ENCODE measurements around the gene HOMER2. TPM values are rescaled to one million over a fixed set of nuclear protein-coding genes. Genes with fewer than 3 reads are reported as not detected.
A peak's percentile ranks its signal among the peaks of the same experiment; 100 is the strongest.

HOMER2 gene
- total and polyA plus RNA-seq, 2 of the 13 experiments (the other 11 are each of a cell fraction or from before 2014, with no cell fraction given): 12.9 to 14.1 TPM

DNA sequence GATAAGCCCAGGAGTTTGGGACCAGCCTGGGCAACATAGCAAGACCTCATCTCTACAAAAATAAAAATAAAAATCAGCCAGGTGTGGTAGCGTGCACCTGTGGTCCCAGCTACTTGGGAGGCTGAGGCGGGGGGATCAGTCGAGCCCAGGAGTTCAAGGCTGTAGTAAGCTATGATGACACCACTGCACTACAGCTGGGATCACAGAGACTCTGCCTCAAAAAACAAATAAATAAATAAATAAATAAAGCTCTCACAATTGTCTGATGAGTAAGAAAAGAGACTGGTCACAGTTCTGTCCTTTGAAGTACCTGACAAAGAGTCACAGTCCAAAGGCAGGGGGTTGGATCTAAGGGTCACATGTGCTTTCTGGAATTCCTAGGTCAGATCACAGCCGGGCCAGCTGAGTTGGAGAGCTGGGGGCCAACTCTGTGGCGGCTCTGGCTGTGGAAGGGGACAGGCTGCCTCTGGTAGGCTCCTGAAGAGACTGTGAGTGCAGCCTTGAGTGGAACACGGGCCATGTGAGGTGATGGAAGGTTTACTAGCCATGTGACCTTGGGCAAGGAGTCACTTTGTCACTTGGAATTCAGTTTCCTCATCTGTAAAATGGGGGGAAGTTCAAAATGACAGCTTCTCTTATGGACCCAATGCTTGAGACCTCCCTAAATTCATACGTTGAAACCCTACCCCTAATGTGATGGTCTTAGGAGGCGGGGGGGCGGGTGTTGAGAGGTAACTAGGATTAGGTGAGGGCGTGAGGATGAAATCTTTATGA lies 95.9 kb downstream of the HOMER2 start (continued):
- TF ChIP-seq, protein P1, sequence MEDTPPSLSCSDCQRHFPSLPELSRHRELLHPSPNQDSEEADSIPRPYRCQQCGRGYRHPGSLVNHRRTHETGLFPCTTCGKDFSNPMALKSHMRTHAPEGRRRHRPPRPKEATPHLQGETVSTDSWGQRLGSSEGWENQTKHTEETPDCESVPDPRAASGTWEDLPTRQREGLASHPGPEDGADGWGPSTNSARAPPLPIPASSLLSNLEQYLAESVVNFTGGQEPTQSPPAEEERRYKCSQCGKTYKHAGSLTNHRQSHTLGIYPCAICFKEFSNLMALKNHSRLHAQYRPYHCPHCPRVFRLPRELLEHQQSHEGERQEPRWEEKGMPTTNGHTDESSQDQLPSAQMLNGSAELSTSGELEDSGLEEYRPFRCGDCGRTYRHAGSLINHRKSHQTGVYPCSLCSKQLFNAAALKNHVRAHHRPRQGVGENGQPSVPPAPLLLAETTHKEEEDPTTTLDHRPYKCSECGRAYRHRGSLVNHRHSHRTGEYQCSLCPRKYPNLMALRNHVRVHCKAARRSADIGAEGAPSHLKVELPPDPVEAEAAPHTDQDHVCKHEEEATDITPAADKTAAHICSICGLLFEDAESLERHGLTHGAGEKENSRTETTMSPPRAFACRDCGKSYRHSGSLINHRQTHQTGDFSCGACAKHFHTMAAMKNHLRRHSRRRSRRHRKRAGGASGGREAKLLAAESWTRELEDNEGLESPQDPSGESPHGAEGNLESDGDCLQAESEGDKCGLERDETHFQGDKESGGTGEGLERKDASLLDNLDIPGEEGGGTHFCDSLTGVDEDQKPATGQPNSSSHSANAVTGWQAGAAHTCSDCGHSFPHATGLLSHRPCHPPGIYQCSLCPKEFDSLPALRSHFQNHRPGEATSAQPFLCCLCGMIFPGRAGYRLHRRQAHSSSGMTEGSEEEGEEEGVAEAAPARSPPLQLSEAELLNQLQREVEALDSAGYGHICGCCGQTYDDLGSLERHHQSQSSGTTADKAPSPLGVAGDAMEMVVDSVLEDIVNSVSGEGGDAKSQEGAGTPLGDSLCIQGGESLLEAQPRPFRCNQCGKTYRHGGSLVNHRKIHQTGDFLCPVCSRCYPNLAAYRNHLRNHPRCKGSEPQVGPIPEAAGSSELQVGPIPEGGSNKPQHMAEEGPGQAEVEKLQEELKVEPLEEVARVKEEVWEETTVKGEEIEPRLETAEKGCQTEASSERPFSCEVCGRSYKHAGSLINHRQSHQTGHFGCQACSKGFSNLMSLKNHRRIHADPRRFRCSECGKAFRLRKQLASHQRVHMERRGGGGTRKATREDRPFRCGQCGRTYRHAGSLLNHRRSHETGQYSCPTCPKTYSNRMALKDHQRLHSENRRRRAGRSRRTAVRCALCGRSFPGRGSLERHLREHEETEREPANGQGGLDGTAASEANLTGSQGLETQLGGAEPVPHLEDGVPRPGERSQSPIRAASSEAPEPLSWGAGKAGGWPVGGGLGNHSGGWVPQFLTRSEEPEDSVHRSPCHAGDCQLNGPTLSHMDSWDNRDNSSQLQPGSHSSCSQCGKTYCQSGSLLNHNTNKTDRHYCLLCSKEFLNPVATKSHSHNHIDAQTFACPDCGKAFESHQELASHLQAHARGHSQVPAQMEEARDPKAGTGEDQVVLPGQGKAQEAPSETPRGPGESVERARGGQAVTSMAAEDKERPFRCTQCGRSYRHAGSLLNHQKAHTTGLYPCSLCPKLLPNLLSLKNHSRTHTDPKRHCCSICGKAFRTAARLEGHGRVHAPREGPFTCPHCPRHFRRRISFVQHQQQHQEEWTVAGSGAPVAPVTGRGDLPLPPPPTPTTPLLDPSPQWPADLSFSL (CRISPR knock-in tag; IDR thresholded peaks at IDR 0.05): no peak
- TF ChIP-seq GTF3A (CRISPR knock-in tag; conservative IDR thresholded peaks at IDR 0.05): no peak
- TF ChIP-seq, protein P2, sequence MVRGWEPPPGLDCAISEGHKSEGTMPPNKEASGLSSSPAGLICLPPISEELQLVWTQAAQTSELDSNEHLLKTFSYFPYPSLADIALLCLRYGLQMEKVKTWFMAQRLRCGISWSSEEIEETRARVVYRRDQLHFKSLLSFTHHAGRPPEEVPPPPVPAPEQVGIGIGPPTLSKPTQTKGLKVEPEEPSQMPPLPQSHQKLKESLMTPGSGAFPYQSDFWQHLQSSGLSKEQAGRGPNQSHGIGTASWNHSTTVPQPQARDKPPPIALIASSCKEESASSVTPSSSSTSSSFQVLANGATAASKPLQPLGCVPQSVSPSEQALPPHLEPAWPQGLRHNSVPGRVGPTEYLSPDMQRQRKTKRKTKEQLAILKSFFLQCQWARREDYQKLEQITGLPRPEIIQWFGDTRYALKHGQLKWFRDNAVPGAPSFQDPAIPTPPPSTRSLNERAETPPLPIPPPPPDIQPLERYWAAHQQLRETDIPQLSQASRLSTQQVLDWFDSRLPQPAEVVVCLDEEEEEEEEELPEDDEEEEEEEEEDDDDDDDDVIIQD (CRISPR knock-in tag; IDR thresholded peaks at IDR 0.05; ENCODE audit: low read depth): 0 out of 2 replicates have a peak, but pooled peaks have one; percentile 36
- TF ChIP-seq, protein P3, sequence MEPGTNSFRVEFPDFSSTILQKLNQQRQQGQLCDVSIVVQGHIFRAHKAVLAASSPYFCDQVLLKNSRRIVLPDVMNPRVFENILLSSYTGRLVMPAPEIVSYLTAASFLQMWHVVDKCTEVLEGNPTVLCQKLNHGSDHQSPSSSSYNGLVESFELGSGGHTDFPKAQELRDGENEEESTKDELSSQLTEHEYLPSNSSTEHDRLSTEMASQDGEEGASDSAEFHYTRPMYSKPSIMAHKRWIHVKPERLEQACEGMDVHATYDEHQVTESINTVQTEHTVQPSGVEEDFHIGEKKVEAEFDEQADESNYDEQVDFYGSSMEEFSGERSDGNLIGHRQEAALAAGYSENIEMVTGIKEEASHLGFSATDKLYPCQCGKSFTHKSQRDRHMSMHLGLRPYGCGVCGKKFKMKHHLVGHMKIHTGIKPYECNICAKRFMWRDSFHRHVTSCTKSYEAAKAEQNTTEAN (CRISPR knock-in tag; conservative IDR thresholded peaks at IDR 0.05): 0 out of 2 replicates have a peak, but pooled peaks have one; percentile 16
- TF ChIP-seq, protein P4, sequence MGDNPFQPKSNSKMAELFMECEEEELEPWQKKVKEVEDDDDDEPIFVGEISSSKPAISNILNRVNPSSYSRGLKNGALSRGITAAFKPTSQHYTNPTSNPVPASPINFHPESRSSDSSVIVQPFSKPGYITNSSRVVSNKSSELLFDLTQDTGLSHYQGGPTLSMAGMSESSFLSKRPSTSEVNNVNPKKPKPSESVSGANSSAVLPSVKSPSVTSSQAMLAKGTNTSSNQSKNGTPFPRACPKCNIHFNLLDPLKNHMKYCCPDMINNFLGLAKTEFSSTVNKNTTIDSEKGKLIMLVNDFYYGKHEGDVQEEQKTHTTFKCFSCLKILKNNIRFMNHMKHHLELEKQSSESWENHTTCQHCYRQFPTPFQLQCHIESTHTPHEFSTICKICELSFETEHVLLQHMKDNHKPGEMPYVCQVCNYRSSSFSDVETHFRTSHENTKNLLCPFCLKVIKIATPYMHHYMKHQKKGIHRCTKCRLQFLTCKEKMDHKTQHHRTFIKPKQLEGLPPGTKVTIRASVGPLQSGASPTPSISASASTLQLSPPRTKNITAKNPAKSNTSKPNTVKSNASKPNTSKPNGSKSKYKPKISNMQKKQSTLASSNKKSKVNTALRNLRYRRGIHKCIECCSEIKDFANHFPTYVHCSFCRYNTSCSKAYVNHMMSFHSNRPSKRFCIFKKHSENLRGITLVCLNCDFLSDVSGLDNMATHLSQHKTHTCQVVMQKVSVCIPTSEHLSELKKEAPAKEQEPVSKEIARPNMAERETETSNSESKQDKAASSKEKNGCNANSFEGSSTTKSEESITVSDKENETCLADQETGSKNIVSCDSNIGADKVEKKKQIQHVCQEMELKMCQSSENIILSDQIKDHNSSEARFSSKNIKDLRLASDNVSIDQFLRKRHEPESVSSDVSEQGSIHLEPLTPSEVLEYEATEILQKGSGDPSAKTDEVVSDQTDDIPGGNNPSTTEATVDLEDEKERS (CRISPR knock-in tag; IDR thresholded peaks at IDR 0.05): 0 out of 2 replicates have a peak, but pooled peaks have one; percentile 27
- TF ChIP-seq ZSCAN21 (CRISPR knock-in tag; IDR thresholded peaks at IDR 0.05; ENCODE audit: borderline replicate concordance): no peak
- TF ChIP-seq, protein P5, sequence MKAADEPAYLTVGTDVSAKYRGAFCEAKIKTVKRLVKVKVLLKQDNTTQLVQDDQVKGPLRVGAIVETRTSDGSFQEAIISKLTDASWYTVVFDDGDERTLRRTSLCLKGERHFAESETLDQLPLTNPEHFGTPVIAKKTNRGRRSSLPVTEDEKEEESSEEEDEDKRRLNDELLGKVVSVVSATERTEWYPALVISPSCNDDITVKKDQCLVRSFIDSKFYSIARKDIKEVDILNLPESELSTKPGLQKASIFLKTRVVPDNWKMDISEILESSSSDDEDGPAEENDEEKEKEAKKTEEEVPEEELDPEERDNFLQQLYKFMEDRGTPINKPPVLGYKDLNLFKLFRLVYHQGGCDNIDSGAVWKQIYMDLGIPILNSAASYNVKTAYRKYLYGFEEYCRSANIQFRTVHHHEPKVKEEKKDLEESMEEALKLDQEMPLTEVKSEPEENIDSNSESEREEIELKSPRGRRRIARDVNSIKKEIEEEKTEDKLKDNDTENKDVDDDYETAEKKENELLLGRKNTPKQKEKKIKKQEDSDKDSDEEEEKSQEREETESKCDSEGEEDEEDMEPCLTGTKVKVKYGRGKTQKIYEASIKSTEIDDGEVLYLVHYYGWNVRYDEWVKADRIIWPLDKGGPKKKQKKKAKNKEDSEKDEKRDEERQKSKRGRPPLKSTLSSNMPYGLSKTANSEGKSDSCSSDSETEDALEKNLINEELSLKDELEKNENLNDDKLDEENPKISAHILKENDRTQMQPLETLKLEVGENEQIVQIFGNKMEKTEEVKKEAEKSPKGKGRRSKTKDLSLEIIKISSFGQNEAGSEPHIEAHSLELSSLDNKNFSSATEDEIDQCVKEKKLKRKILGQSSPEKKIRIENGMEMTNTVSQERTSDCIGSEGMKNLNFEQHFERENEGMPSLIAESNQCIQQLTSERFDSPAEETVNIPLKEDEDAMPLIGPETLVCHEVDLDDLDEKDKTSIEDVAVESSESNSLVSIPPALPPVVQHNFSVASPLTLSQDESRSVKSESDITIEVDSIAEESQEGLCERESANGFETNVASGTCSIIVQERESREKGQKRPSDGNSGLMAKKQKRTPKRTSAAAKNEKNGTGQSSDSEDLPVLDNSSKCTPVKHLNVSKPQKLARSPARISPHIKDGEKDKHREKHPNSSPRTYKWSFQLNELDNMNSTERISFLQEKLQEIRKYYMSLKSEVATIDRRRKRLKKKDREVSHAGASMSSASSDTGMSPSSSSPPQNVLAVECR (CRISPR knock-in tag; IDR thresholded peaks at IDR 0.05; ENCODE audit: borderline replicate concordance): peak; percentile 24; the same call in 1 of the 2 replicates
